GM23248 (cell line): ENCODE measurements around the gene ZSWIM5. TPM values are rescaled to one million over a fixed set of nuclear protein-coding genes. Genes with fewer than 3 reads are reported as not detected.

ENCODE experiments used
- DNase-seq: peaks from one replicate; pipeline ENCODE4 v3.0.0-alpha.2; 2015
- H2AFZ ChIP-seq: fragments of 200-600 bp; sonication (generic); 2 replicates; pipeline ENCODE4 v1.6.1; 2016; ENCODE audit warnings: antibody characterized with exemption
- H3F3A ChIP-seq: fragments of 200-600 bp; sonication (generic); 2 replicates; pipeline ENCODE4 v1.6.1; 2016; ENCODE audit warnings: mild to moderate bottlenecking, antibody characterized with exemption, mixed run types; ENCODE audit not compliant: insufficient read depth
- H3K27ac ChIP-seq: fragments of 200-600 bp; sonication (generic); 2 replicates; pipeline ENCODE4 v1.5.1; 2016; ENCODE audit warnings: mild to moderate bottlenecking
- H3K27me3 ChIP-seq: fragments of 200-600 bp; sonication (generic); replicated peaks from 2 replicates; pipeline ENCODE4 v1.6.1; 2016; ENCODE audit warnings: mild to moderate bottlenecking; ENCODE audit not compliant: insufficient read depth
- H3K36me3 ChIP-seq: fragments of 200-600 bp; sonication (generic); 2 replicates; pipeline ENCODE4 v1.6.1; 2016; ENCODE audit warnings: low read depth, mild to moderate bottlenecking
- H3K4me1 ChIP-seq: fragments of 200-600 bp; sonication (generic); 2 replicates; pipeline ENCODE4 v1.6.1; 2016; ENCODE audit warnings: mild to moderate bottlenecking; ENCODE audit not compliant: insufficient read depth
- H3K4me2 ChIP-seq: fragments of 200-600 bp; sonication (generic); one replicate; pipeline ENCODE4 v1.6.1; 2016; ENCODE audit warnings: mild to moderate bottlenecking; ENCODE audit not compliant: unreplicated experiment
- H3K4me3 ChIP-seq: fragments of 200-600 bp; sonication (generic); 2 replicates; pipeline ENCODE4 v1.5.1; 2016; ENCODE audit warnings: mild to moderate bottlenecking
- H3K79me2 ChIP-seq: fragments of 200-600 bp; sonication (generic); 2 replicates; pipeline ENCODE4 v1.6.1; 2016; ENCODE audit warnings: mild to moderate bottlenecking; ENCODE audit not compliant: insufficient read depth
- H3K9ac ChIP-seq: fragments of 200-600 bp; sonication (generic); 2 replicates; pipeline ENCODE4 v1.6.1; 2016; ENCODE audit warnings: mild to moderate bottlenecking
- H3K9me2 ChIP-seq: fragments of 200-600 bp; sonication (generic); 2 replicates; pipeline ENCODE4 v1.6.1; 2016; ENCODE audit warnings: mixed run types, mild to moderate bottlenecking, moderate library complexity; ENCODE audit not compliant: insufficient read depth
- H3K9me3 ChIP-seq: fragments of 200-600 bp; sonication (generic); one replicate; pipeline ENCODE4 v1.6.1; 2017; ENCODE audit warnings: low read depth
- H4K20me1 ChIP-seq: fragments of 200-600 bp; sonication (generic); 2 replicates; pipeline ENCODE4 v1.6.0; 2016; ENCODE audit not compliant: insufficient read depth
- EZH2 ChIP-seq: fragments of 200-600 bp; sonication (generic); IDR thresholded peaks from 2 replicates; pipeline ENCODE4 v1.6.1; 2018; ENCODE audit warnings: antibody characterized with exemption, mild to moderate bottlenecking; ENCODE audit not compliant: insufficient read depth, poor library complexity, severe bottlenecking
- EZH2phosphoT487 ChIP-seq: fragments of 200-600 bp; sonication (generic); IDR thresholded peaks from 2 replicates; pipeline ENCODE4 v1.6.1; 2018; ENCODE audit warnings: antibody characterized with exemption, moderate library complexity, mild to moderate bottlenecking, low read depth; ENCODE audit not compliant: insufficient read depth
- WGBS, 2 experiments: methylation state at CpG; one replicate each; pipeline ENCODE4 v1.1.6; 2015 to 2017; ENCODE audit warnings: low lambda C conversion rate in 2 of 2, low coverage in 1 of 2; ENCODE audit errors: missing lambda C conversion rate in 2 of 2; 5-methylcytosine and 5-hydroxymethylcytosine counted together
- in situ Hi-C: fragments of 300-500 bp; cut with MboI; formaldehyde crosslinking; loops from 2 replicates; pipeline ENCODE4 v1.15.0; 2020
- polyA plus RNA-seq: library from polyadenylated mRNA; unstranded; fragments of >200 nt; fragmentation: Nextera tagmentation; extraction: Ambion mirVana; gene quantifications from 2 replicates; pipeline ENCODE4 v1.2.1, GENCODE V29; 2016
- total RNA-seq: library from RNA; depleted of rRNA; stranded (reverse); fragments of >200 nt; shearing (Covaris generic); gene quantifications from 2 replicates; pipeline ENCODE4 v1.2.3, GENCODE V29; 2014

Gene ZSWIM5
- total and polyA plus RNA-seq, 2 experiments from 2014 or later, result 0.06 to 0.54 TPM

GRCh38 chr1:45200906-45201500 lies 5.4 kb downstream of the ZSWIM5 start:
- no peak overlapping the region for H3K27ac ChIP-seq
- DNase-seq, result no peak
- H3K4me3 ChIP-seq, result no peak overlapping the region
- 62 to 66% methylated on average over 3 of the region's 3 CpGs for WGBS, 2 experiments
- in situ Hi-C loops, result no loop called here
- H3K79me2 ChIP-seq, result no peaks in the 10 kb centered on the region
- TF ChIP-seq EZH2, result no peak
- no peak for TF ChIP-seq EZH2phosphoT487
- peaks cover 4% of the 10 kb centered on the region for H3K4me1 ChIP-seq
- no peaks in the 10 kb centered on the region for H4K20me1 ChIP-seq
- no peak overlapping the region for H3K9ac ChIP-seq
- H3K36me3 ChIP-seq, result no peaks in the 10 kb centered on the region
- H2AFZ ChIP-seq, result no peak overlapping the region
- peaks cover 5% of the 10 kb centered on the region; the same call in 1 of the 2 replicates for H3F3A ChIP-seq
- H3K27me3 ChIP-seq, result no peaks in the 10 kb centered on the region
- H3K4me2 ChIP-seq, result no peak overlapping the region
- no peaks in the 10 kb centered on the region for H3K9me2 ChIP-seq
- H3K9me3 ChIP-seq, result no peaks in the 10 kb centered on the region

- no peaks in the 10 kb centered on the region for H3K27me3 ChIP-seq
- no peaks in the 10 kb centered on the region for H3K36me3 ChIP-seq
- H3K9ac ChIP-seq, result no peak overlapping the region
- H3K4me2 ChIP-seq, result no peak overlapping the region
- no peak for DNase-seq
- TF ChIP-seq EZH2 (no peak), EZH2phosphoT487 (no peak)
- H4K20me1 ChIP-seq, result no peaks in the 10 kb centered on the region
- no peak overlapping the region for H3K27ac ChIP-seq
- in situ Hi-C loops, result no loop called here
- no peak overlapping the region for H2AFZ ChIP-seq
- no peaks in the 10 kb centered on the region for H3K9me3 ChIP-seq
- H3F3A ChIP-seq, result peaks cover 5% of the 10 kb centered on the region; the same call in 1 of the 2 replicates
- H3K4me1 ChIP-seq, result peaks cover 4% of the 10 kb centered on the region
- H3K4me3 ChIP-seq, result no peak overlapping the region
- H3K79me2 ChIP-seq, result no peaks in the 10 kb centered on the region
- no peaks in the 10 kb centered on the region for H3K9me2 ChIP-seq
These were observed 6.0 kb downstream of the ZSWIM5 start for GRCh38 chr1:45200435-45200834.

GRCh38 chr1:45198185-45198584 lies 8.2 kb downstream of the ZSWIM5 start:
- WGBS, 2 experiments, result 35 to 43% methylated on average over 2 of the region's 2 CpGs
- Histone ChIP-seq H3K27ac (no peak overlapping the region), H3K9ac (no peak overlapping the region), H4K20me1 (no peaks in the 10 kb centered on the region), H3K4me3 (no peak overlapping the region), H3K79me2 (no peaks in the 10 kb centered on the region), H3K9me2 (no peaks in the 10 kb centered on the region), H2AFZ (no peak overlapping the region), H3K27me3 (no peaks in the 10 kb centered on the region), H3K36me3 (no peaks in the 10 kb centered on the region), H3F3A (no peaks in the 10 kb centered on the region), H3K4me1 (peaks cover under 1% of the 10 kb centered on the region; the same call in 1 of the 2 replicates), H3K9me3 (no peaks in the 10 kb centered on the region), H3K4me2 (no peak overlapping the region)
- in situ Hi-C loops, result no loop called here
- TF ChIP-seq EZH2phosphoT487, result no peak
- TF ChIP-seq EZH2, result no peak
- DNase-seq, result no peak

- no peak for DNase-seq
- no peaks in the 10 kb centered on the region for H3K27me3 ChIP-seq
- H3K4me2 ChIP-seq, result no peak overlapping the region
- no peak overlapping the region for H2AFZ ChIP-seq
- H3K79me2 ChIP-seq, result no peaks in the 10 kb centered on the region
- H3K27ac ChIP-seq, result no peak overlapping the region
- H3K9me3 ChIP-seq, result no peaks in the 10 kb centered on the region
- peaks cover 5% of the 10 kb centered on the region; the same call in 1 of the 2 replicates for H3F3A ChIP-seq
- H3K9ac ChIP-seq, result no peak overlapping the region
- TF ChIP-seq EZH2phosphoT487 (no peak), EZH2 (no peak)
- no peaks in the 10 kb centered on the region for H3K9me2 ChIP-seq
- H3K4me1 ChIP-seq, result peaks cover 3% of the 10 kb centered on the region
- no peak overlapping the region for H3K4me3 ChIP-seq
- no peaks in the 10 kb centered on the region for H4K20me1 ChIP-seq
- in situ Hi-C loops, result no loop called here
- no peaks in the 10 kb centered on the region for H3K36me3 ChIP-seq
These were observed 9.5 kb downstream of the ZSWIM5 start for GRCh38 chr1:45196863-45197262.

GRCh38 chr1:45191418-45191783 lies 15.0 kb downstream of the ZSWIM5 start:
- Histone ChIP-seq H3K4me3 (no peak overlapping the region), H3K9me2 (no peaks in the 10 kb centered on the region), H3K79me2 (no peaks in the 10 kb centered on the region), H3K4me2 (no peak overlapping the region), H3K27ac (no peak overlapping the region), H3K9me3 (no peaks in the 10 kb centered on the region), H2AFZ (peak overlapping the region; percentile 27; the same call in 1 of the 2 replicates), H3F3A (peaks cover 19% of the 10 kb centered on the region), H3K27me3 (no peaks in the 10 kb centered on the region), H4K20me1 (no peaks in the 10 kb centered on the region), H3K9ac (no peak overlapping the region), H3K36me3 (no peaks in the 10 kb centered on the region), H3K4me1 (peaks cover 18% of the 10 kb centered on the region)
- DNase-seq, result no peak
- in situ Hi-C loops, result no loop called here
- 72 to 78% methylated on average over 4 of the region's 4 CpGs for WGBS, 2 experiments
- TF ChIP-seq EZH2phosphoT487 (no peak), EZH2 (no peak)
